ENCODE results near the gene UIMC1. TPM values are rescaled to one million over a fixed set of nuclear protein-coding genes. Genes with fewer than 3 reads are reported as not detected.

The UIMC1 gene
- polyA plus RNA-seq, 3 donors, result 14.8 to 35.6 (median 19.1) TPM

- WGBS (ENCODE audit: insufficient coverage), result no CpG with 5 or more reads among the region's 2 CpGs
- Histone ChIP-seq H3K4me3 (replicated peaks in 1 of 3; ENCODE audit: low read depth in 2 of 3, low read length in 3 of 3) (no peak overlapping the region), H3K9ac (ENCODE audit: insufficient read depth, low read length, poor library complexity, severe bottlenecking) (no peak overlapping the region), H3K27me3 (ENCODE audit: control insufficient read depth in 2 of 2, insufficient read depth in 2 of 2, low read length in 2 of 2) (no peaks in the 10 kb centered on the region), H3K27ac (ENCODE audit: low read depth in 1 of 2, low read length in 2 of 2) (no peak overlapping the region), H4K20me1 (ENCODE audit: insufficient read depth, low read length) (no peaks in the 10 kb centered on the region), H3K79me2 (ENCODE audit: insufficient read depth, low read length) (peaks cover 43% of the 10 kb centered on the region), H3K36me3 (replicated peaks in 1 of 2; ENCODE audit: control insufficient read depth in 1 of 2, insufficient read depth in 2 of 2, low read length in 2 of 2) (peaks cover 8 to 11% of the 10 kb centered on the region in 2 donors), H2AFZ (ENCODE audit: insufficient read depth, low read depth, low read length, poor library complexity, severe bottlenecking) (no peak overlapping the region), H3K4me2 (replicated peaks; ENCODE audit: extremely low read depth, low read length, poor library complexity, severe bottlenecking) (no peak overlapping the region), H3K9me3 (replicated peaks in 1 of 2; ENCODE audit: control insufficient read depth in 1 of 2, insufficient read depth in 1 of 2, low read length in 2 of 2) (peaks cover 0 to 6% of the 10 kb centered on the region in 2 donors), H3K4me1 (ENCODE audit: control insufficient read depth in 1 of 2, insufficient read depth in 2 of 2, low read length in 2 of 2) (peaks cover 8 to 9% of the 10 kb centered on the region in 2 donors)
- DNase-seq, result no peak
- TF ChIP-seq CTCF (IDR thresholded peaks at IDR 0.05), result no peak
- intact Hi-C loops (cut with micrococcal nuclease), result no loop called here
- Mint-ChIP-seq H3K27me3 (ENCODE audit: low read depth in 3 of 3) (peaks cover 0 to 3% (median 0%) of the 10 kb centered on the region in 3 donors), H3K9me3 (peaks cover 2 to 15% (median 5%) of the 10 kb centered on the region in 7 donors), H3K4me1 (peaks cover 18% of the 10 kb centered on the region), H3K27ac (no peak overlapping the region), H3K36me3 (peaks cover 13 to 60% of the 10 kb centered on the region in 2 donors), H3K4me3 (no peak overlapping the region)
Observed at GRCh38 chr5:177027665-177028064, 21.1 kb upstream of the UIMC1 start.

GRCh38 chr5:177025101-177025601 lies 18.6 kb upstream of the UIMC1 start:
- H3K27ac Mint-ChIP-seq, result no peak overlapping the region
- H3K4me1 Mint-ChIP-seq, result peaks cover 29% of the 10 kb centered on the region
- Histone ChIP-seq H2AFZ (ENCODE audit: insufficient read depth, low read depth, low read length, poor library complexity, severe bottlenecking) (no peak overlapping the region), H3K4me2 (replicated peaks; ENCODE audit: extremely low read depth, low read length, poor library complexity, severe bottlenecking) (no peak overlapping the region), H3K36me3 (replicated peaks in 1 of 2; ENCODE audit: control insufficient read depth in 1 of 2, insufficient read depth in 2 of 2, low read length in 2 of 2) (peaks cover 8 to 11% of the 10 kb centered on the region in 2 donors), H3K9me3 (replicated peaks in 1 of 2; ENCODE audit: control insufficient read depth in 1 of 2, insufficient read depth in 1 of 2, low read length in 2 of 2) (no peaks in the 10 kb centered on the region), H3K27ac (ENCODE audit: low read depth in 1 of 2, low read length in 2 of 2) (no peak overlapping the region), H3K79me2 (ENCODE audit: insufficient read depth, low read length) (peaks cover 45% of the 10 kb centered on the region), H4K20me1 (ENCODE audit: insufficient read depth, low read length) (no peaks in the 10 kb centered on the region), H3K9ac (ENCODE audit: insufficient read depth, low read length, poor library complexity, severe bottlenecking) (no peak overlapping the region), H3K4me3 (replicated peaks in 1 of 3; ENCODE audit: low read depth in 2 of 3, low read length in 3 of 3) (no peak overlapping the region), H3K27me3 (ENCODE audit: control insufficient read depth in 2 of 2, insufficient read depth in 2 of 2, low read length in 2 of 2) (no peaks in the 10 kb centered on the region), H3K4me1 (ENCODE audit: control insufficient read depth in 1 of 2, insufficient read depth in 2 of 2, low read length in 2 of 2) (peaks cover 15 to 16% of the 10 kb centered on the region in 2 donors)
- no peak overlapping the region for H3K4me3 Mint-ChIP-seq
- H3K36me3 Mint-ChIP-seq, result peaks cover 11 to 36% of the 10 kb centered on the region in 2 donors
- intact Hi-C loops (cut with micrococcal nuclease), result no loop called here
- WGBS (ENCODE audit: insufficient coverage), result no CpG with 5 or more reads among the region's 3 CpGs
- TF ChIP-seq CTCF (IDR thresholded peaks at IDR 0.05), result no peak
- H3K27me3 Mint-ChIP-seq (ENCODE audit: low read depth in 3 of 3), result peaks cover 0 to 2% (median 2%) of the 10 kb centered on the region in 3 donors
- no peak for DNase-seq
- peaks cover 0 to 5% (median under 1%) of the 10 kb centered on the region in 7 donors for H3K9me3 Mint-ChIP-seq

Data from CD14-positive monocyte (primary cell).